ENCODE measurements around the gene NAPEPLD.

DNA sequence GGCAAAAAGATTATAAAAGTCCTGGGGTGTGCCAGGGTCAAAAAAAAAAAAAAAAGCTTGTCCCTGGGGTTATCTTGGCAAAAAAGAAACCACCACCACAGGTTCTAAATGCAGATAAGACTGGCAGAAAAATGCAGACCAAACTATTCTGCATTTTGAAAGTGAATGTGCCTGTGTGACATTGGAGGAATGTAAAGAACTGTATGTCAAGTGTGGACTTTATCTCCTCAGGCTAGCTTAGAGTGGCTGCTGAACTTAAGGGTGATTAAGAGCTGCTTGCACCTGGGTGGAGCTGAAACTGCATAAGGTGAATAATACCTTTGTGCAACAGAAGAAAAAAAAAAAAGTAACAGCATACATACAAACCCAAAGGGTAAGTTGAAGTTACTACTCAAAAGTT lies 1.3 kb upstream of the NAPEPLD start:
- TF ChIP-seq POLR2AphosphoS5 (IDR thresholded peaks at IDR 0.05; ENCODE audit: low read depth, low read length): no peak
- TF ChIP-seq TAF1 (IDR thresholded peaks at IDR 0.05; ENCODE audit: borderline replicate concordance, insufficient read depth, low read length): no peak
- TF ChIP-seq, protein P1, sequence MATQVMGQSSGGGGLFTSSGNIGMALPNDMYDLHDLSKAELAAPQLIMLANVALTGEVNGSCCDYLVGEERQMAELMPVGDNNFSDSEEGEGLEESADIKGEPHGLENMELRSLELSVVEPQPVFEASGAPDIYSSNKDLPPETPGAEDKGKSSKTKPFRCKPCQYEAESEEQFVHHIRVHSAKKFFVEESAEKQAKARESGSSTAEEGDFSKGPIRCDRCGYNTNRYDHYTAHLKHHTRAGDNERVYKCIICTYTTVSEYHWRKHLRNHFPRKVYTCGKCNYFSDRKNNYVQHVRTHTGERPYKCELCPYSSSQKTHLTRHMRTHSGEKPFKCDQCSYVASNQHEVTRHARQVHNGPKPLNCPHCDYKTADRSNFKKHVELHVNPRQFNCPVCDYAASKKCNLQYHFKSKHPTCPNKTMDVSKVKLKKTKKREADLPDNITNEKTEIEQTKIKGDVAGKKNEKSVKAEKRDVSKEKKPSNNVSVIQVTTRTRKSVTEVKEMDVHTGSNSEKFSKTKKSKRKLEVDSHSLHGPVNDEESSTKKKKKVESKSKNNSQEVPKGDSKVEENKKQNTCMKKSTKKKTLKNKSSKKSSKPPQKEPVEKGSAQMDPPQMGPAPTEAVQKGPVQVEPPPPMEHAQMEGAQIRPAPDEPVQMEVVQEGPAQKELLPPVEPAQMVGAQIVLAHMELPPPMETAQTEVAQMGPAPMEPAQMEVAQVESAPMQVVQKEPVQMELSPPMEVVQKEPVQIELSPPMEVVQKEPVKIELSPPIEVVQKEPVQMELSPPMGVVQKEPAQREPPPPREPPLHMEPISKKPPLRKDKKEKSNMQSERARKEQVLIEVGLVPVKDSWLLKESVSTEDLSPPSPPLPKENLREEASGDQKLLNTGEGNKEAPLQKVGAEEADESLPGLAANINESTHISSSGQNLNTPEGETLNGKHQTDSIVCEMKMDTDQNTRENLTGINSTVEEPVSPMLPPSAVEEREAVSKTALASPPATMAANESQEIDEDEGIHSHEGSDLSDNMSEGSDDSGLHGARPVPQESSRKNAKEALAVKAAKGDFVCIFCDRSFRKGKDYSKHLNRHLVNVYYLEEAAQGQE (IDR thresholded peaks at IDR 0.05; ENCODE audit: insufficient read depth in 1 of 2, low read depth in 2 of 2, low read length in 2 of 2): no peak
- no peak for TF ChIP-seq SIN3A (IDR thresholded peaks at IDR 0.05; ENCODE audit: borderline replicate concordance, insufficient read depth, low read length)
- no peak for TF ChIP-seq FOXP2 (optimal IDR thresholded peaks at IDR 0.05; ENCODE audit: borderline replicate concordance, extremely low read depth, extremely low read length, insufficient read depth)

All from PFSK-1 (cell line).